CD14-positive monocyte (primary cell): ENCODE data around the gene ABCG4. TPM values are rescaled to one million over a fixed set of nuclear protein-coding genes. Genes with fewer than 3 reads are reported as not detected.

ENCODE experiments used
- DNase-seq, 3 donors: peaks; one replicate each; pipeline ENCODE4 v3.0.0-alpha.2; 2011 to 2022
- H2AFZ ChIP-seq: 2 replicates; pipeline ENCODE4 v1.6.0; 2012; ENCODE audit warnings: mild to moderate bottlenecking, low read depth, low read length, inconsistent platforms; ENCODE audit not compliant: insufficient read depth, poor library complexity, severe bottlenecking
- H3K27ac ChIP-seq, 2 donors: 1 replicate in 1 of 2; 2 replicates in 1 of 2; pipeline ENCODE4 v1.5.1; 2012 to 2013; ENCODE audit warnings: low read length in 2 of 2, control low read depth in 1 of 2, inconsistent platforms in 1 of 2, low read depth in 1 of 2, mild to moderate bottlenecking in 1 of 2
- H3K27me3 ChIP-seq, 2 donors: one replicate each; pipeline versions ENCODE4 v1.6.0 to v1.6.1; 2011 to 2013; ENCODE audit warnings: low read length in 2 of 2; ENCODE audit not compliant: control insufficient read depth in 2 of 2, insufficient read depth in 2 of 2
- H3K36me3 ChIP-seq, 2 donors: replicated peaks in 1 of 2; 1 replicate in 1 of 2; 2 replicates in 1 of 2; pipeline versions ENCODE4 v1.5.1 to v1.6.1; 2012 to 2013; ENCODE audit warnings: low read length in 2 of 2, control low read depth in 1 of 2, inconsistent platforms in 1 of 2, mild to moderate bottlenecking in 1 of 2; ENCODE audit not compliant: insufficient read depth in 2 of 2, control insufficient read depth in 1 of 2
- H3K4me1 ChIP-seq, 2 donors: 1 replicate in 1 of 2; 2 replicates in 1 of 2; pipeline versions ENCODE4 v1.5.1 to v1.6.1; 2012 to 2013; ENCODE audit warnings: low read length in 2 of 2, control low read depth in 1 of 2, inconsistent platforms in 1 of 2, mild to moderate bottlenecking in 1 of 2, moderate library complexity in 1 of 2; ENCODE audit not compliant: insufficient read depth in 2 of 2, control insufficient read depth in 1 of 2
- H3K4me2 ChIP-seq: replicated peaks from 2 replicates; pipeline ENCODE3; 2012; ENCODE audit warnings: low read length, moderate library complexity, mild to moderate bottlenecking; ENCODE audit not compliant: poor library complexity, severe bottlenecking; ENCODE audit errors: extremely low read depth
- H3K4me3 ChIP-seq, 3 experiments: fragments of 200-600 bp in 1 of 3; sonication (generic) in 1 of 3; replicated peaks in 1 of 3; 1 replicate in 2 of 3; 2 replicates in 1 of 3; pipeline ENCODE4 v1.5.1; 2011 to 2013; ENCODE audit warnings: low read length in 3 of 3, mild to moderate bottlenecking in 3 of 3, control low read depth in 2 of 3, low read depth in 2 of 3, inconsistent platforms in 1 of 3, moderate library complexity in 1 of 3
- H3K79me2 ChIP-seq: 2 replicates; pipeline ENCODE4 v1.6.0; 2012; ENCODE audit warnings: mild to moderate bottlenecking, control low read depth, inconsistent platforms, low read length, moderate library complexity; ENCODE audit not compliant: insufficient read depth
- H3K9ac ChIP-seq: 2 replicates; pipeline ENCODE4 v1.6.0; 2017; ENCODE audit warnings: low read length, mild to moderate bottlenecking; ENCODE audit not compliant: insufficient read depth, poor library complexity, severe bottlenecking
- H3K9me3 ChIP-seq, 2 donors: replicated peaks in 1 of 2; 1 replicate in 1 of 2; 2 replicates in 1 of 2; pipeline versions ENCODE4 v1.5.1 to v1.6.1; 2012 to 2013; ENCODE audit warnings: low read length in 2 of 2, control low read depth in 1 of 2; ENCODE audit not compliant: control insufficient read depth in 1 of 2, insufficient read depth in 1 of 2
- H4K20me1 ChIP-seq: 2 replicates; pipeline ENCODE4 v1.6.0; 2012; ENCODE audit warnings: mild to moderate bottlenecking, low read length, control low read depth, moderate library complexity; ENCODE audit not compliant: insufficient read depth
- H3K27ac Mint-ChIP-seq, 7 donors: one replicate each; pipeline ENCODE4 v1.8.0; 2020; ENCODE audit warnings: mild to moderate bottlenecking in 7 of 7, mixed read lengths in 7 of 7, moderate library complexity in 6 of 7, inconsistent platforms in 2 of 7
- H3K27me3 Mint-ChIP-seq, 3 donors: one replicate each; pipeline ENCODE4 v1.8.0; 2021 to 2022; ENCODE audit warnings: low read depth in 3 of 3, mild to moderate bottlenecking in 3 of 3, mixed read lengths in 3 of 3, moderate library complexity in 3 of 3, inconsistent platforms in 1 of 3
- H3K36me3 Mint-ChIP-seq, 2 donors: one replicate each; pipeline ENCODE4 v1.8.0; 2020; ENCODE audit warnings: mixed read lengths in 2 of 2, inconsistent platforms in 1 of 2, mild to moderate bottlenecking in 1 of 2
- H3K4me1 Mint-ChIP-seq: one replicate; pipeline ENCODE4 v1.8.0; 2020; ENCODE audit warnings: mild to moderate bottlenecking, mixed read lengths
- H3K4me3 Mint-ChIP-seq, 2 donors: one replicate each; pipeline ENCODE4 v1.8.0; 2020; ENCODE audit warnings: mild to moderate bottlenecking in 2 of 2, mixed read lengths in 2 of 2, moderate library complexity in 1 of 2
- H3K9me3 Mint-ChIP-seq, 7 donors: one replicate each; pipeline ENCODE4 v1.8.0; 2020 to 2022; ENCODE audit warnings: mixed read lengths in 7 of 7, mild to moderate bottlenecking in 6 of 7, moderate library complexity in 6 of 7, inconsistent platforms in 2 of 7
- WGBS: methylation state at CpG from one replicate; pipeline ENCODE4 v1.1.5; 2013; ENCODE audit warnings: missing lambda C conversion rate; ENCODE audit not compliant: insufficient coverage; 5-methylcytosine and 5-hydroxymethylcytosine counted together
- intact Hi-C, 2 donors: fragments of 100-400 bp; cut with micrococcal nuclease; formaldehyde crosslinking; loops; one replicate each; pipeline versions ENCODE4 v1.15.0 to v1.15.1; 2023
- polyA plus RNA-seq, 3 donors: library from polyadenylated mRNA; depleted of rRNA in 1 of 3; unstranded in 2 of 3; stranded (reverse) in 1 of 3; fragments of 300-500 nt in 2 of 3; fragments of >200 nt in 1 of 3; fragmentation: Illumina TruSeq in 2 of 3; gene quantifications; 1 replicate in 2 of 3; 2 replicates in 1 of 3; pipeline ENCODE4 v1.2.3, GENCODE V29; 2012 to 2021
- TF ChIP-seq, protein P1 (sequence below): fragments of 200-600 bp; IDR thresholded peaks from one replicate; pipeline ENCODE4 v1.8.0; 2022; ENCODE audit warnings: antibody characterized with exemption, mild to moderate bottlenecking

Gene ABCG4
- polyA plus RNA-seq, 3 donors, result 0.04 TPM; not detected in 2

DNA sequence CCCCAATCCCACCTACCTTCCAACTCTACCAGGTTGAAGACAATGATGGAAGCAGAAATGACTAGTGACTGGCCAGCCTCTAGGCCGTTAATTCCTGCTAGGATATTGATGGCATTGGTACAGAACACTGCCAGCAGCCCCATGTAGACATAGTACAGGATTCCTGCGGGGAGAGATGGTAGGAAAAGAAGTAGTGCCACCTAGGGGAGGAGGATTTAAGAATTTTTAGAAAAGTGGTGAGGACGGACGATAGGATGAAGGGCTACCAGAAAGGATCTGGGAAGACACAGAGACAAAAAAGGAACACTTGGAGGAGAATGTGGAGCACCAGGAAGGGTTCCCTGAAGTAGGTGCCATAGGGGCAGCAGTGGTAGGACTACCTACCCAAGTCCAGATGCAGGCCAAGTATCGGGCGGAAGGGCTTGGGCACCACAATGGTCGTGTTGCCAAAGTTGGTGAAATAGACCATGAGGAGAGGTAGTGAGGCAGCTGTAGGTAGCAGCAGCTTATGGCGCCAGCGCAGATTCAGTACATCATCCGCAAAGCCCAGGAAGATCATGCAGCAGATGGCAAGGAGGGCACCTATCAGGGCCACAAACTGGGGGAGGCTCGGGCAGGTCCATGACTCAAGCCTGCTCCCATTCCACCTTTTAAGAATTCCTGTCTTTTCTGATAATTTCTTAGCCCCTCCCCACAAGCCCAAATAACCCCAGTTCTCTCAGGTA, 48.4 kb upstream of the ABCG4 start:
- H3K27me3 ChIP-seq, result no peaks in the 10 kb centered on the region

More for the DNA sequence above, 48.4 kb upstream of the ABCG4 start:
- no peaks in the 10 kb centered on the region for H3K27me3 Mint-ChIP-seq
- TF ChIP-seq, protein P1, sequence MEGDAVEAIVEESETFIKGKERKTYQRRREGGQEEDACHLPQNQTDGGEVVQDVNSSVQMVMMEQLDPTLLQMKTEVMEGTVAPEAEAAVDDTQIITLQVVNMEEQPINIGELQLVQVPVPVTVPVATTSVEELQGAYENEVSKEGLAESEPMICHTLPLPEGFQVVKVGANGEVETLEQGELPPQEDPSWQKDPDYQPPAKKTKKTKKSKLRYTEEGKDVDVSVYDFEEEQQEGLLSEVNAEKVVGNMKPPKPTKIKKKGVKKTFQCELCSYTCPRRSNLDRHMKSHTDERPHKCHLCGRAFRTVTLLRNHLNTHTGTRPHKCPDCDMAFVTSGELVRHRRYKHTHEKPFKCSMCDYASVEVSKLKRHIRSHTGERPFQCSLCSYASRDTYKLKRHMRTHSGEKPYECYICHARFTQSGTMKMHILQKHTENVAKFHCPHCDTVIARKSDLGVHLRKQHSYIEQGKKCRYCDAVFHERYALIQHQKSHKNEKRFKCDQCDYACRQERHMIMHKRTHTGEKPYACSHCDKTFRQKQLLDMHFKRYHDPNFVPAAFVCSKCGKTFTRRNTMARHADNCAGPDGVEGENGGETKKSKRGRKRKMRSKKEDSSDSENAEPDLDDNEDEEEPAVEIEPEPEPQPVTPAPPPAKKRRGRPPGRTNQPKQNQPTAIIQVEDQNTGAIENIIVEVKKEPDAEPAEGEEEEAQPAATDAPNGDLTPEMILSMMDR, result peak; percentile 27
- peak overlapping the region in 1 of 2 donors; percentile 91 for H3K27ac ChIP-seq
- peaks cover 18 to 28% of the 10 kb centered on the region in 2 donors for H3K36me3 ChIP-seq
- H2AFZ ChIP-seq, result peak overlapping the region; percentile 94
- H3K9ac ChIP-seq, result peak overlapping the region; percentile 81
- peaks cover 25 to 32% of the 10 kb centered on the region in 2 donors for H3K36me3 Mint-ChIP-seq
- H3K79me2 ChIP-seq, result peaks cover 45% of the 10 kb centered on the region
- no peak for DNase-seq
- peak overlapping the region; percentile 95 for H3K4me2 ChIP-seq
- H3K4me1 ChIP-seq, result peaks cover 35 to 47% of the 10 kb centered on the region in 2 donors
- peak overlapping the region in 1 of 3 experiments; percentile 91 for H3K4me3 ChIP-seq
- peaks cover 0 to 2% (median 0%) of the 10 kb centered on the region in 7 donors for H3K9me3 Mint-ChIP-seq
- intact Hi-C loops, result loop anchor here (2.0 to 5.0 kb wide), 3 partner anchors 16 to 83 kb away; partner anchors contain the start of genes VPS11 (in 2 of the 2), HMBS (in 1 of the 2), RPS25 (in 1 of the 2) and TRAPPC4 (in 1 of the 2)
- peaks cover 15% of the 10 kb centered on the region for H4K20me1 ChIP-seq
- H3K9me3 ChIP-seq, result no peaks in the 10 kb centered on the region
- H3K27ac Mint-ChIP-seq, result peak overlapping the region in 5 of 7 donors; percentile 51 to 99 (median 65)
- H3K4me1 Mint-ChIP-seq, result peaks cover 47% of the 10 kb centered on the region
- H3K4me3 Mint-ChIP-seq, result peak overlapping the region; percentile 90 to 98
- WGBS, result 61% methylated on average over 11 of the region's 11 CpGs
